Spleen (tissue), 7 donors: ENCODE measurements around the gene SRPK2.

Experiments used
- CTCF ChIP-seq, 11 experiments: fragments of 200-600 bp in 7 of 11; fragments of 450-650 bp in 4 of 11; sonication (generic) in 4 of 11; IDR thresholded peaks in 8 of 11; conservative IDR thresholded peaks in 3 of 11; 1 replicate in 7 of 11; 2 replicates in 4 of 11; pipeline versions ENCODE4 v1.4.0 to v1.8.0; 2016 to 2021; ENCODE audit warnings: antibody characterized with exemption in 11 of 11, inconsistent platforms in 4 of 11, mild to moderate bottlenecking in 1 of 11
- POLR2A ChIP-seq, 3 donors: fragments of 450-650 bp; IDR thresholded peaks; one replicate each; pipeline ENCODE4 v1.5.1; 2017; ENCODE audit warnings: antibody characterized with exemption in 3 of 3, mild to moderate bottlenecking in 1 of 3
- donor health status: DM: no; HTN: no; CAD: no; lungs with moderate emphysema.
- donor health status: DM: no; HTN: no; CAD: no.
- donor health status: DM: no; HTN: no; CAD: no.

- TF ChIP-seq POLR2A (IDR thresholded peaks at IDR 0.05) (no peak), CTCF (IDR thresholded peaks at IDR 0.05 in 8 of 11, conservative IDR thresholded peaks at IDR 0.05 in 3 of 11) (no peak)
Observed at GRCh38 chr7:105245398-105246114, 143.2 kb downstream of the SRPK2 start.
